CD14-positive monocyte (primary cell): ENCODE data around the gene MOB3B. TPM values are rescaled to one million over a fixed set of nuclear protein-coding genes. Genes with fewer than 3 reads are reported as not detected.

Source experiments
- DNase-seq, 3 donors: peaks; one replicate each; pipeline ENCODE4 v3.0.0-alpha.2; 2011 to 2022
- H2AFZ ChIP-seq: 2 replicates; pipeline ENCODE4 v1.6.0; 2012; ENCODE audit warnings: mild to moderate bottlenecking, low read depth, low read length, inconsistent platforms; ENCODE audit not compliant: insufficient read depth, poor library complexity, severe bottlenecking
- H3K27ac ChIP-seq, 2 donors: 1 replicate in 1 of 2; 2 replicates in 1 of 2; pipeline ENCODE4 v1.5.1; 2012 to 2013; ENCODE audit warnings: low read length in 2 of 2, control low read depth in 1 of 2, inconsistent platforms in 1 of 2, low read depth in 1 of 2, mild to moderate bottlenecking in 1 of 2
- H3K27me3 ChIP-seq, 2 donors: one replicate each; pipeline versions ENCODE4 v1.6.0 to v1.6.1; 2011 to 2013; ENCODE audit warnings: low read length in 2 of 2; ENCODE audit not compliant: control insufficient read depth in 2 of 2, insufficient read depth in 2 of 2
- H3K36me3 ChIP-seq, 2 donors: replicated peaks in 1 of 2; 1 replicate in 1 of 2; 2 replicates in 1 of 2; pipeline versions ENCODE4 v1.5.1 to v1.6.1; 2012 to 2013; ENCODE audit warnings: low read length in 2 of 2, control low read depth in 1 of 2, inconsistent platforms in 1 of 2, mild to moderate bottlenecking in 1 of 2; ENCODE audit not compliant: insufficient read depth in 2 of 2, control insufficient read depth in 1 of 2
- H3K4me1 ChIP-seq, 2 donors: 1 replicate in 1 of 2; 2 replicates in 1 of 2; pipeline versions ENCODE4 v1.5.1 to v1.6.1; 2012 to 2013; ENCODE audit warnings: low read length in 2 of 2, control low read depth in 1 of 2, inconsistent platforms in 1 of 2, mild to moderate bottlenecking in 1 of 2, moderate library complexity in 1 of 2; ENCODE audit not compliant: insufficient read depth in 2 of 2, control insufficient read depth in 1 of 2
- H3K4me2 ChIP-seq: replicated peaks from 2 replicates; pipeline ENCODE3; 2012; ENCODE audit warnings: low read length, moderate library complexity, mild to moderate bottlenecking; ENCODE audit not compliant: poor library complexity, severe bottlenecking; ENCODE audit errors: extremely low read depth
- H3K4me3 ChIP-seq, 3 experiments: fragments of 200-600 bp in 1 of 3; sonication (generic) in 1 of 3; replicated peaks in 1 of 3; 1 replicate in 2 of 3; 2 replicates in 1 of 3; pipeline ENCODE4 v1.5.1; 2011 to 2013; ENCODE audit warnings: low read length in 3 of 3, mild to moderate bottlenecking in 3 of 3, control low read depth in 2 of 3, low read depth in 2 of 3, inconsistent platforms in 1 of 3, moderate library complexity in 1 of 3
- H3K79me2 ChIP-seq: 2 replicates; pipeline ENCODE4 v1.6.0; 2012; ENCODE audit warnings: mild to moderate bottlenecking, control low read depth, inconsistent platforms, low read length, moderate library complexity; ENCODE audit not compliant: insufficient read depth
- H3K9ac ChIP-seq: 2 replicates; pipeline ENCODE4 v1.6.0; 2017; ENCODE audit warnings: low read length, mild to moderate bottlenecking; ENCODE audit not compliant: insufficient read depth, poor library complexity, severe bottlenecking
- H3K9me3 ChIP-seq, 2 donors: replicated peaks in 1 of 2; 1 replicate in 1 of 2; 2 replicates in 1 of 2; pipeline versions ENCODE4 v1.5.1 to v1.6.1; 2012 to 2013; ENCODE audit warnings: low read length in 2 of 2, control low read depth in 1 of 2; ENCODE audit not compliant: control insufficient read depth in 1 of 2, insufficient read depth in 1 of 2
- H4K20me1 ChIP-seq: 2 replicates; pipeline ENCODE4 v1.6.0; 2012; ENCODE audit warnings: mild to moderate bottlenecking, low read length, control low read depth, moderate library complexity; ENCODE audit not compliant: insufficient read depth
- H3K27ac Mint-ChIP-seq, 7 donors: one replicate each; pipeline ENCODE4 v1.8.0; 2020; ENCODE audit warnings: mild to moderate bottlenecking in 7 of 7, mixed read lengths in 7 of 7, moderate library complexity in 6 of 7, inconsistent platforms in 2 of 7
- H3K27me3 Mint-ChIP-seq, 3 donors: one replicate each; pipeline ENCODE4 v1.8.0; 2021 to 2022; ENCODE audit warnings: low read depth in 3 of 3, mild to moderate bottlenecking in 3 of 3, mixed read lengths in 3 of 3, moderate library complexity in 3 of 3, inconsistent platforms in 1 of 3
- H3K36me3 Mint-ChIP-seq, 2 donors: one replicate each; pipeline ENCODE4 v1.8.0; 2020; ENCODE audit warnings: mixed read lengths in 2 of 2, inconsistent platforms in 1 of 2, mild to moderate bottlenecking in 1 of 2
- H3K4me1 Mint-ChIP-seq: one replicate; pipeline ENCODE4 v1.8.0; 2020; ENCODE audit warnings: mild to moderate bottlenecking, mixed read lengths
- H3K4me3 Mint-ChIP-seq, 2 donors: one replicate each; pipeline ENCODE4 v1.8.0; 2020; ENCODE audit warnings: mild to moderate bottlenecking in 2 of 2, mixed read lengths in 2 of 2, moderate library complexity in 1 of 2
- H3K9me3 Mint-ChIP-seq, 7 donors: one replicate each; pipeline ENCODE4 v1.8.0; 2020 to 2022; ENCODE audit warnings: mixed read lengths in 7 of 7, mild to moderate bottlenecking in 6 of 7, moderate library complexity in 6 of 7, inconsistent platforms in 2 of 7
- CTCF ChIP-seq: fragments of 200-600 bp; IDR thresholded peaks from one replicate; pipeline ENCODE4 v1.8.0; 2022; ENCODE audit warnings: antibody characterized with exemption, mild to moderate bottlenecking
- WGBS: methylation state at CpG from one replicate; pipeline ENCODE4 v1.1.5; 2013; ENCODE audit warnings: missing lambda C conversion rate; ENCODE audit not compliant: insufficient coverage; 5-methylcytosine and 5-hydroxymethylcytosine counted together
- intact Hi-C, 2 donors: fragments of 100-400 bp; cut with micrococcal nuclease; formaldehyde crosslinking; loops; one replicate each; pipeline versions ENCODE4 v1.15.0 to v1.15.1; 2023
- polyA plus RNA-seq, 3 donors: library from polyadenylated mRNA; depleted of rRNA in 1 of 3; unstranded in 2 of 3; stranded (reverse) in 1 of 3; fragments of 300-500 nt in 2 of 3; fragments of >200 nt in 1 of 3; fragmentation: Illumina TruSeq in 2 of 3; gene quantifications; 1 replicate in 2 of 3; 2 replicates in 1 of 3; pipeline ENCODE4 v1.2.3, GENCODE V29; 2012 to 2021

Gene MOB3B
- polyA plus RNA-seq, 3 donors: 1.2 to 2.2 (median 1.4) TPM

- Mint-ChIP-seq H3K36me3 (peaks cover 3% of the 10 kb centered on the region in 2 donors), H3K4me3 (no peak overlapping the region), H3K9me3 (peaks cover 0 to 4% (median 2%) of the 10 kb centered on the region in 7 donors), H3K27ac (no peak overlapping the region), H3K4me1 (peaks cover 12% of the 10 kb centered on the region), H3K27me3 (peaks cover 0 to 1% (median 0%) of the 10 kb centered on the region in 3 donors)
- Histone ChIP-seq H4K20me1 (no peaks in the 10 kb centered on the region), H3K27me3 (no peaks in the 10 kb centered on the region), H3K9ac (no peak overlapping the region), H3K79me2 (no peaks in the 10 kb centered on the region), H3K36me3 (no peaks in the 10 kb centered on the region), H3K9me3 (no peaks in the 10 kb centered on the region), H3K4me3 (no peak overlapping the region), H2AFZ (no peak overlapping the region), H3K4me1 (peaks cover 0 to 8% of the 10 kb centered on the region in 2 donors), H3K4me2 (no peak overlapping the region), H3K27ac (no peak overlapping the region)
- no peak for TF ChIP-seq CTCF
- WGBS: 79% methylated on average over 2 of the region's 2 CpGs
- no peak for DNase-seq
- intact Hi-C loops: no loop called here
Observed at GRCh38 chr9:27402626-27403025, 127.0 kb downstream of the MOB3B start.

- no peaks in the 10 kb centered on the region for H4K20me1 ChIP-seq
- H3K9ac ChIP-seq: no peak overlapping the region
- Mint-ChIP-seq H3K36me3 (peaks cover 0 to 3% of the 10 kb centered on the region in 2 donors), H3K4me3 (no peak overlapping the region), H3K27ac (no peak overlapping the region), H3K27me3 (peaks cover 0 to under 1% (median 0%) of the 10 kb centered on the region in 3 donors), H3K4me1 (peaks cover 7% of the 10 kb centered on the region), H3K9me3 (peaks cover 0 to 2% (median 0%) of the 10 kb centered on the region in 7 donors)
- 100% methylated on average over 2 of the region's 3 CpGs for WGBS
- H3K9me3 ChIP-seq: no peaks in the 10 kb centered on the region
- H3K27ac ChIP-seq: no peak overlapping the region
- H3K79me2 ChIP-seq: no peaks in the 10 kb centered on the region
- H3K4me1 ChIP-seq: peaks cover 0 to 8% of the 10 kb centered on the region in 2 donors
- no peak overlapping the region for H2AFZ ChIP-seq
- intact Hi-C loops: no loop called here
- H3K36me3 ChIP-seq: no peaks in the 10 kb centered on the region
- no peak overlapping the region for H3K4me3 ChIP-seq
- DNase-seq: no peak
- no peak for TF ChIP-seq CTCF
- H3K4me2 ChIP-seq: no peak overlapping the region
- no peaks in the 10 kb centered on the region for H3K27me3 ChIP-seq
Observed at GRCh38 chr9:27400334-27400880, 129.2 kb downstream of the MOB3B start.
